ENCODE measurements around the gene UMPS. TPM values are rescaled to one million over a fixed set of nuclear protein-coding genes. Genes with fewer than 3 reads are reported as not detected.

Gene UMPS
- total and polyA plus RNA-seq, 9 of the 15 experiments (the other 6 are each of a cell fraction or from before 2014, with no cell fraction given) = 28.9 to 91.0 (median 45.9) TPM

DNA sequence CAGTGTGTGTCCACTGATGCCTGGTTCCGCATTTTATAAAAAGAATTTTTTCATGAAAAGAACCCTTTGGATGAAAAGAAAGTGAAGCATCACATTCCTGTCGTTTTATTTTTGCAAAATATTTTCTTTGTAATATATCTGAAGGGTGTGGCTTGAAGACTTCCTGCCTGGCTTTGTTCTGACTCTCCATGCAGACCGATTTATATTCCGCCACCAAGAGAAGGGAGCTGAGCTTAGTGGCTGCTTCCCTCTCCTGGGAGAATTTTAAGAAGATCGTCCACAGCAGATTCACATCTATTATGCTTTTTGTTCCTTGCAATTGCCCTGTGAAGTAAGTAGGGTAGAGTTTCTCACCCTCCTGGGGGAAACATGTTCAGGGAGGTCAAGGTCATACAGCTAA lies 45.2 kb upstream of the UMPS start:
- Histone ChIP-seq H3K79me2 (ENCODE audit: control insufficient read depth, insufficient read depth, low read length) (no peaks in the 10 kb centered on the region), H3K9me1 (ENCODE audit: control insufficient read depth, insufficient read depth, low read length) (no peaks in the 10 kb centered on the region), H3K36me3 (ENCODE audit: control insufficient read depth, insufficient read depth, low read length) (no peaks in the 10 kb centered on the region), H3K27ac (ENCODE audit: extremely low read depth, low read depth, low read length) (no peak overlapping the region), H3K4me2 (ENCODE audit: insufficient read depth, low read length) (no peak overlapping the region), H2AFZ (ENCODE audit: low read depth, low read length) (no peak overlapping the region), H3K27me3 (ENCODE audit: control insufficient read depth in 2 of 2, insufficient read depth in 2 of 2, low read length in 2 of 2) (no peaks in the 10 kb centered on the region), H3K9ac (ENCODE audit: insufficient read depth in 1 of 2, low read depth in 2 of 2, low read length in 2 of 2) (no peak overlapping the region), H3K4me1 (replicated peaks in 1 of 2; ENCODE audit: control insufficient read depth in 2 of 2, insufficient read depth in 2 of 2, low read length in 2 of 2) (no peaks in the 10 kb centered on the region; a peak in 2 of 5 replicates), H4K20me1 (replicated peaks; ENCODE audit: control insufficient read depth, insufficient read depth, low read length) (no peaks in the 10 kb centered on the region), H3K4me3 (no peak overlapping the region), H3K9me3 (replicated peaks; ENCODE audit: control insufficient read depth, insufficient read depth, low read depth, low read length) (no peaks in the 10 kb centered on the region)
- ChIA-PET CTCF (ENCODE audit: low intra/inter-chr PET ratio) (no interaction called here), POLR2A (interaction anchor here (0.6 to 1.1 kb wide), 4 partner anchors 9 to 212 kb away, joined by 3 to 4 read pairs (median 3); no protein-coding TSS in a partner anchor)
- BruUV-seq (replicated peaks) = no TSS peak
- DNase-seq (ENCODE audit: extremely low read depth in 1 of 4, low spot score in 3 of 4) (no peak), FAIRE-seq (no peak), ATAC-seq (no peak)
- in situ Hi-C loops (cut with MboI) (loop anchor here (5.0 kb wide), 1 partner anchor 123 kb away; no protein-coding TSS in a partner anchor), intact Hi-C loops (cut with micrococcal nuclease) (loop anchor here (5.0 kb wide), 1 partner anchor 48 kb away; no protein-coding TSS in a partner anchor)
- TF ChIP-seq, protein P1, sequence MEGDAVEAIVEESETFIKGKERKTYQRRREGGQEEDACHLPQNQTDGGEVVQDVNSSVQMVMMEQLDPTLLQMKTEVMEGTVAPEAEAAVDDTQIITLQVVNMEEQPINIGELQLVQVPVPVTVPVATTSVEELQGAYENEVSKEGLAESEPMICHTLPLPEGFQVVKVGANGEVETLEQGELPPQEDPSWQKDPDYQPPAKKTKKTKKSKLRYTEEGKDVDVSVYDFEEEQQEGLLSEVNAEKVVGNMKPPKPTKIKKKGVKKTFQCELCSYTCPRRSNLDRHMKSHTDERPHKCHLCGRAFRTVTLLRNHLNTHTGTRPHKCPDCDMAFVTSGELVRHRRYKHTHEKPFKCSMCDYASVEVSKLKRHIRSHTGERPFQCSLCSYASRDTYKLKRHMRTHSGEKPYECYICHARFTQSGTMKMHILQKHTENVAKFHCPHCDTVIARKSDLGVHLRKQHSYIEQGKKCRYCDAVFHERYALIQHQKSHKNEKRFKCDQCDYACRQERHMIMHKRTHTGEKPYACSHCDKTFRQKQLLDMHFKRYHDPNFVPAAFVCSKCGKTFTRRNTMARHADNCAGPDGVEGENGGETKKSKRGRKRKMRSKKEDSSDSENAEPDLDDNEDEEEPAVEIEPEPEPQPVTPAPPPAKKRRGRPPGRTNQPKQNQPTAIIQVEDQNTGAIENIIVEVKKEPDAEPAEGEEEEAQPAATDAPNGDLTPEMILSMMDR (IDR thresholded peaks at IDR 0.05 in 2 of 3, conservative IDR thresholded peaks at IDR 0.05 in 1 of 3; ENCODE audit: insufficient read depth in 2 of 3, low read depth in 1 of 3, low read length in 3 of 3) = 0 out of 6 replicates have a peak, but pooled peaks of 1 of the 3 experiments have one; percentile 3
- TF ChIP-seq, protein P2, sequence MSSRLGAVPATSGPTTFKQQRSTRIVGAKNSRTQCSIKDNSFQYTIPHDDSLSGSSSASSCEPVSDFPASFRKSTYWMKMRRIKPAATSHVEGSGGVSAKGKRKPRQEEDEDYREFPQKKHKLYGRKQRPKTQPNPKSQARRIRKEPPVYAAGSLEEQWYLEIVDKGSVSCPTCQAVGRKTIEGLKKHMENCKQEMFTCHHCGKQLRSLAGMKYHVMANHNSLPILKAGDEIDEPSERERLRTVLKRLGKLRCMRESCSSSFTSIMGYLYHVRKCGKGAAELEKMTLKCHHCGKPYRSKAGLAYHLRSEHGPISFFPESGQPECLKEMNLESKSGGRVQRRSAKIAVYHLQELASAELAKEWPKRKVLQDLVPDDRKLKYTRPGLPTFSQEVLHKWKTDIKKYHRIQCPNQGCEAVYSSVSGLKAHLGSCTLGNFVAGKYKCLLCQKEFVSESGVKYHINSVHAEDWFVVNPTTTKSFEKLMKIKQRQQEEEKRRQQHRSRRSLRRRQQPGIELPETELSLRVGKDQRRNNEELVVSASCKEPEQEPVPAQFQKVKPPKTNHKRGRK (tag; IDR thresholded peaks at IDR 0.05) = no peak
- 66% methylated on average over 4 of the region's 5 CpGs for WGBS (ENCODE audit: insufficient coverage, low coverage, missing lambda C conversion rate)
